CD4-positive, alpha-beta T cell treated with Interferon gamma for 1 hour (primary cell): Measurements from ENCODE around the gene PPM1H.
"Not testable (repeated sequence)": the region's sequence is repeated elsewhere in the genome, so short reads cannot be mapped to it uniquely, and the experiment has no call there.

ENCODE experiments used
- DNase-seq: peaks from one replicate; pipeline ENCODE4 v3.0.0-alpha.2; 2020

The PPM1H gene

DNA sequence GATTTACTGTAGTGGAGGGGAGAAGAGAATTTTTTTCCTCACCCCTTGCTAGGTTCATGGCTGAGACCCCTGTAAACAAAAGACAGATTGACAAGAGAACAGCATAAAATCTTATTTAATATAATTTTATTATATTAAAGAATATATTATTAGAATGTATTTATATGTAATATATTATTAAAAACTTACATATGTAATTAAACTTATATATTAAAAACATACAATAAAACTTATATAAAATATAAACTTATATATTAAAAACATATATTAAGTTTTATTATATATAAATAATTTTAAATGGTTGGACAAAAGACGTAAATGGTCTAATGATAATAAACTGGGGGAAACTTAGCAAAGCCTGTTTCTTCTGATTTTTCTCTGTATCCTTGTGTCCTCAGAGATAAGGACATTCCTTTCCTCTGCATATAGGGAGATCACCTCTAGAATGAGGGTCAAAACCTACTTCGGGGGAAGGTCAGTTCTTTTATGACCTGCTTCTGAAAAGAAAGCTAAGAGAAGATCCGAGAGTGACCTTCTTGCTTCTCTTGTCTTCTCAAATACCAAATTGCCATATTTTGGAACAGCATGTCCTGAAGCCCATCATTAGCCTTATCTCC lies 8.9 kb upstream of the PPM1H start:
- DNase-seq, result no peak

DNA sequence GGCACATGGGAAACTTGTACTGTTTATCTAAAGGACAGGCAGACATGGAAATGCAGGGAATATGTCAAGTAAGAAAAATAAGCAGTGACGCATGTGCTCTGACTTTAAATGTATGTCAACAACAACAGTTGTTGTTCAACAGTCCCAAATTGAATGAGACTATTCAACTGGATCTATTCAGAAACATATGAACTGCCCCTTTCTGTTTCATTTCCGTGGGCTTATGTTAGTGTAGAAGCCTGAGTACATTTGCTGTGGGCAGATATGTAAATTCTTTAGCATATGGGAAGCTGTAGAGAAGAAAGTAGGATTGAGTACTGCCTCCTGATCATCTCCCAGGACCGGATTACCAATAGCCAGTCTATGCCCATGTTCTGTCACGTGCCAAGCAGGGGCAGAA lies 7.4 kb upstream of the PPM1H start:
- DNase-seq, result not testable (repeated sequence)

DNA sequence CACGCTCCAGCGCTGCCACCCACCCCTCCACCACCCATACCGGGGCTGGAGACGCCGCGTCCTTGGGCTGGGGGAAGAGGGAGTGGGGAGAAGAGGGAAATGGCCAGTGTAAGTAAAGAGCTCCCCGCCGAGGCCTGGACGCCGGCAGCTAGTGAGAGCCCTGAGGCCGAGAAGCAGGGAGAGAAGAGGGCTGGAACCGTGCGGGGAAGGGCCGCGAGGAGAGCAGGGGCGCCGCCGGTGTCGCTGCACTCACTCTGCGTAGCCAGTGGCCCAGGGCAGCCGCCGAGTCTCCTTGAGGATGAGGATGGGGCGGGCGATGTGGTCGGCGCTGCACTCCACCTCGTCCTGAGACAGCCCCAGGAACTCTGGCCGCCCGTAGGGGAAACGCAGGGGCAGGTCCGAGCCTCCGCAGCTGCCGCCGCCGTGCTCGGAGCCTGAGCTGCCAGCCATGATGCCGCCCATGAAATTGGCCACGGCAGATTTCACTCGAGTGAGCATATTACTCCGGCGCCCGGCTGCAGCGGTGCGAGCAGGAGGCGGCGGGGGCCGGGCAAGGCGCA lies 631 bp downstream of the PPM1H start:
- peak; percentile 4 for DNase-seq

DNA sequence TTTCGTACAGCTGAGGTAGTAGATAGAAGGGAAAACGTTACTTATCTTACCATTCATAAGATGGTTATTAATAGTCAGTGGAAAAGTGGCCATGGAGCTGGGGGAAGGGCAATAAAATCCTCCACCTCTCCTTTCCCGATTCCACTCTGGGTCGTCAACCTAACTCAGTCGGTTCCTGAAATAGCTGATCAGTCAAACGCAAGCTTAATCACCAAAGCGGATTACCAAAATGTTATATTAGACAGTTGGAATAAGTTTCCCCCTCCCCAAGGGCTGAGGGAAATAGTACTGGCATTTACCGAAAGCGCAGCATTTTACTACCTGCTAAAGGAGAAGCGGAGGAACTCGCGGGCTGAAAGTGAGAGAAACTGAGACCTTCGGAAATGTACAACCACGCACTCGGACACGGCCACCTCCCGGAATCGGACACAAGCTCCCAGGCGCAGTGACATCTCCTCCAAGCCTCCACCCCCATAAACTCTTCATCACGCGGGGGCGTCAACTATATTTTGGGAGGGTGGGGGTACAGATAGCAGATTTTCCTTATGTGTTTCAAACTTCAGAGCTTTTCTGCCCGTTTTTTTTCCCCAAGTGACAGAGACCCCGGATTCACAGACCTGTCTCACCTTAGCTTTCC lies 1.2 kb downstream of the PPM1H start:
- no peak for DNase-seq

DNA sequence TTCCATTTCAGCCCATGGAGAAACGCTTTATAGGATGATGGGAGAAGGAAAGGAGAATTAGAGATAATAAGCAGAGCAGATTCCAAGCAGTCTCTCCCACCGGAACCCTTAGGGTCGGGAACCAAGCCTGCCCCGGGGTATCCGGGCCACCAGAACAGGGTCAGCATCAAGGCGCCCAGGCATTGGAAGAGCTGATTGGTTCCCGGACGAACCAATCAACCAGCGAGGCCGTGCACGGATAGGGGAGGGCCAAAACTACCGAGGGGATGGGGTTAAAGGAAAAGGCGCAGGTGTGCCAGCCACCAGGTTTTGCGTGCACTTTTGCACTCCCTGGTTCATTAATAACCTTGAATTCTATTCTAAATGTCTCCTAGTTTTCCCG lies 1.7 kb downstream of the PPM1H start:
- no peak for DNase-seq

DNA sequence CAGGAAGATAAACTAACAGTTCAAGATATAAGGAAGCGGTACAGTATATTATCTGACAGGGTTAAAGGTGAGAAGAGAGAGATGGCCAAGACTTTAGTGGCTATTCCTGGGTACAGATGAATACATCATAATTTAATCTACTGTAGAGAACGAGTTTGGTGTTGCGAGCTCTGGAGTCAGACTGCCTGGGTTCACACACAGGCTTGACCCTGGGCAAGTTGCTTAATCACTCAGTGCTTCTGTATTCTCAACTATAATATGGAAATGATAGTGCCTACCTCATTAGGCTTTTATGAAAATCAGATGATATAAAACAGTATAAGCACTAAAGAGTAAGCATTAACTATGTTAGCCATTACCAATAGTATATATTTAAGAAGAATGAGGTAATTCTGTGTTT lies 3.5 kb downstream of the PPM1H start:
- no peak for DNase-seq

DNA sequence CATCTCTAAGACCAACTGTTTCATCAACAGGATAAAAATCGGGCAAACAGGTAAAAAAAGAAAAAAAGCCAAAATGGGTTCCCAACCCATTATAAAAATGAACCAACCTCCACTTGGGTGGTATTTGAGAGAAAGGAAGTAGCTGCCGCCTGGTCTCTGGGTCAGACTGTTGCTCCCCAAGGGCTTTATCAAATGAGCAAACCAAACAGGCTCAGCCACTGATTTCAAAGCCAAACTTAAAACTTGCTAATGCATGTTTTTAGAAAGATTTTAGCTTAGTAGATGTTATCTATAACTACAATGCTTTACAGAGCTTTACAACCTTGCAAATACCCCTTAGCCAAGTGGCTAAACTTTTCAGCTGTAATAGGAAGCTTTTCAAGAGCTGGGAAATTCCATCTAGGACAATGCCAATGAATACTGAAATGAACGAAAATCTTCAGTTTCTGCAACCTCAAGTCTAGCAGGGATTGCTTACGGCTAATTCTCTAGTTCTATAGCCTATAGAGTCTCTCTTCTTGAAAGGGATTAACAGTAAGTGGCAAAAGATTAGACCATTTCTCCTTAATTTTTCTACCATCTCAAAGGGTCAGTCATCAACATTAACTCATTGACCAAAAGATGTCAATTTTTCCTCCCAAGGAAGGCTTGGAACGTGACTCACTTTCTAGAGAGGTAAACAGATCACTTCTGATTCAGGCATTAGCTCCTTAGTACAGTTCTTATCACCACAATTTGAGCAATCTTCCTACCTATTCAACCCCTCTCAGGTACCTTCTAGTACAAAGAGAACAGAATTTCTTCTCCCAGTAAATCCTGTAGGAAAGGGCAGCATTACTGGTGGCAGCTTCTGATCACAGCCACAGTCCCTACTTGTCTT lies 4.2 kb downstream of the PPM1H start:
- DNase-seq, result no peak

DNA sequence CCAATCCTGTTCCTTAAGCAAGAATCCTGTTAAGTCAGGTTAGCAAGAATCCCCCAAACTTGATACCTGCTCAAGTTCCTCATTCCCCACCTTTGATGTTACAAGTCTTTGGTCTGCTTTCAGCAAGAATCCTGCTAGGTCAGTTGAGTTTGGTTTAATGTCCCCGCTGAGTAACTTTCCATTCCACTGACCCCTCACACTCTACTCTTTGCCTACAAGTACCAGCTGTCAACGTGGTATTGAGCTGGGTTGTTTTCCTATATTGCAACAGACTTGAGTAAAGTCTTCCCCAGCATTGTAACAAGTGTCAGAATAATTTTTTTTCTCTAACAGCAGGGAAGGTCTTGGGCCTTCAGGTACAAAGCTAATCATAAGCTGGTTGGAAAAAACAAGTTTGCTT lies 6.3 kb downstream of the PPM1H start:
- no peak for DNase-seq

DNA sequence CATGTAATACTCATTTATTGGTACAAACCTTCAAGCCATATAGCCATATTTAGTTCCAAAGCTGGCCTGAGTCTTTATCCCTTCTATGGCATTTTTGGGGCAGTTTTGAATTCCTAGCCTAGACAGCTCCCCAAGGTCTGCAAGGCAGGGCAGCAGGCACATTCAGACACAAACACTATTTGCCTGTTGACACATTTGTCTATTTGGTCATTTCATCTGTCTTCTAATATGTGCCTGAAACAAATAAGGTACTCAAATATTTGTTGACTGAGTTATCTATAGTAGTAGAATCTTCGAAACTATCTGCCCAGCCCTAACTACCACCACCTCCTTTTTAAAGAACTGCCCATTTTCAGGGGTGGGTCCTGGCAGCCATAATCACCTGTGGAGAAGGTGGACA lies 9.3 kb downstream of the PPM1H start:
- no peak for DNase-seq

DNA sequence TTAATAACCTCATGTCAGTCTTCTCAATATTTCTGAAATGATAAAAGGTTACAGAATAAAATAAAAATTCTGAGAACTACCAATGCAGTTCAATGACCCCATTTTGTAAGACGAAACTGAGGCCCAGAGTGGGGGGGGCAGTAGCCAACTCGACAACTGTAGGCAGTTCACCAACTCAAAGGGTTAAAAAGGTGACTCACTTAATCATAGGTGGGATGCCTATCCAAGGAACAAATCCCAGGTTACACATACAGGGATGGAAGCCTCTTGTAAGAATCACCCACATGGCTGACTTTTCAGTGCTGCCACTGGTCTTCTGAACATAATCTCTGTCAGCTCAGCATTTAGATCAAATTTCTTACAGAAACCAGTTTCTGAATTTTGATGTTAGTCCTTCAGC lies 10.9 kb downstream of the PPM1H start:
- DNase-seq, result no peak

DNA sequence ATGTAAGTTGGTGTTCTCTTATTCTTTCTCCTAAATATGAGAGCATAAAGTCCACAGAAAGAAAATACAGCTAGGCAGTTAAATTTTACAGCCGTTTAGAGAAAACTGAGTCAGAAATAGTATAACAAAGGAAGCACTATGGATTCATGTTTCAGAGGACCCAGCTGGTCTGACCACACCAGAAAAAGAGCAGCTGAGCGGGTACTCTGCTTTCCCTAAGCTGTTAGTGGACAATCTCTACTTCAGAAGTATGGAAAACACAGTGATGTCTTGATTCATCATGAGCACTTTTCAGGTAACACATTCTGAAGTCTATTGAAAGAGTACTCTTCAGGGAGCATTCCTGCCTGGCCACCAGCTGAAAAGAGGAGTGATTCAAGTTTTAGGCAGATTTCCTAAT lies 12.4 kb downstream of the PPM1H start:
- DNase-seq, result no peak

DNA sequence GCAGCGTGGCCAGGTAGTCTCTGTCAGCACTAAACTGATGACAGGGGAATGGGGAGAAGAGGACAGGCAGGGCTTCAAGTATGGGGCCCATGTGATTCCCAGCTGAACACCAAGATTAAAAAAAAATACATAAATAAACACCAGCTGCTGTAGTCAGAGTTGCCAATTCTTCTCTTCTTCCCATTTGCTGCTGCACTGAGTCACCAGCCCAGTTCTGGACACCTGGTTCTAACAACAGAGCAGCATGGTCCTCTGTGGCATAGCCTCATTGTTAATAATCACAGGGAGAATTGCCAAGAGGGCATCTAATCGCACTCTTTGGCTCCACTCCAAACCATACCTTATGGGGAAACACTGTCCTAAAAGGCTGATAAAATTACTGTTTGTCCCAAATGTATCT lies 15.1 kb downstream of the PPM1H start:
- no peak for DNase-seq

DNA sequence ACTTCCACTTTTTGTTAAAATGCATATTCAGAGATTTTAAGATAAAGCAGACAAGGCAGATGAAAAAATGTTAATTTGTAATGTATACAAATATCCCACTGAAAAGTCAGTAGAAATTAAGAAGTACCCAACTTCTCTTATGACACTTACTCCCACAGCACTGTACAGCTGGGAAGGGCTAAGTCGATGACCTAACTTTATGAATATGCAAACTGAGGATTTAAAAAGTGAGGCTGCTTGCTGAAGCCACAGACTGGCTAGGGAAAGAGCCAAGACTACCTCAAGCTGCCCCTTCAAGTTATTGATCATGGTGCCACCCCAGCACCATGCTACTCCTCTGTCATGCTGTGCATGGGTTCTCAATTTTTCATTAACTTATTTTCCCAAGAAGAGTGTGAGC lies 17.0 kb downstream of the PPM1H start:
- DNase-seq, result no peak

DNA sequence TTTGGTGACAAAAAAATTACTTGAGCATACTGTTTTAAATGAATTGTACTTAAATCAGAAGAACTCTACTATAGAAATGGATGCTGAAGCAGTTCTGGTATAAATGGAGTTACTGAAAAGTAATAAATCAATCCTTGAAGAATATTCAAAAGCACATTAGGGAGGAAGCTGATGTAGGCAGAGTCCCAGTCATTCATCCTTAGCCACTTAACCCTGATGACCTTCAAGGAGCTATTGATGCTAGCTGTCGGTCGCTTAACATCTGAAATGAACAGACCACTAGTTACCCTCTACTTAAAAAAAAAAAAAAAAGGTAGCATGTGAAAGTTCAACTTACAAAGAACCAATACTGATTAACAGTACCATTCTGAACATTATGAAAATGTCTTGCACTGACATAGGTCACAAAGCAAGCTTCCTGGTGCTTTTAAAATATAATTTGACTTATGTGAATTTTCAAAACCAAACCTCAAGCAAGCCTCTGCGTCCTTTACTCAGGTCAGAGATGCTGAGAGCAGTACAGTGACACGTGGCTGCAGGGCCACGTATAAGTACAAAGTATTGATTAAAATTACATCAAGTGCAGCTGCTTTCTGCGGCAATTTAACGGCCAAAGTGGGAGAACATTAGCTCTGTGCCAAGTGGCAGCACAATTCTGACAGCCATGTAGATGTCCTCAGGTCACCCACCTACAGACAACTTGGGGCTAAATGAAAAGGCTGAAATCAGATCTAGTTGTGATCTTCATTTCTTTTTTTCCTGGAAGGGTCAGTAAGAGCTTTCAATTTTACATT lies 18.1 kb downstream of the PPM1H start:
- DNase-seq, result no peak

DNA sequence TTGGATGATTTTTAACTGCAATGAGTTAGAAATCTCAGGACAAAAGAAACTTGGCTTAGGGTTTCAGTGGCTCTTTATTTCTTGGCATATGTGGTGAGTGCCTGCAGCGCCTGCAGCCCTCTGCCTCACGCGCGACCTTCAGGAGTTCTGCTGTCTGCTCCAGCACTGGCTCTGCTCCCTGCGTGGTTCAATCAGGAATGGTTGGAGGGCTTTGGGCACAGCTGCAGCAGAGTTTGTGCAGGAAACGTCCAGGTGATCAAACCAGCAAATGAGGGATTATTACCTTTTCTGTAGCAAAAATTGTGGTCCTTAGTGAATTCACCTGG lies 19.8 kb downstream of the PPM1H start:
- no peak for DNase-seq

DNA sequence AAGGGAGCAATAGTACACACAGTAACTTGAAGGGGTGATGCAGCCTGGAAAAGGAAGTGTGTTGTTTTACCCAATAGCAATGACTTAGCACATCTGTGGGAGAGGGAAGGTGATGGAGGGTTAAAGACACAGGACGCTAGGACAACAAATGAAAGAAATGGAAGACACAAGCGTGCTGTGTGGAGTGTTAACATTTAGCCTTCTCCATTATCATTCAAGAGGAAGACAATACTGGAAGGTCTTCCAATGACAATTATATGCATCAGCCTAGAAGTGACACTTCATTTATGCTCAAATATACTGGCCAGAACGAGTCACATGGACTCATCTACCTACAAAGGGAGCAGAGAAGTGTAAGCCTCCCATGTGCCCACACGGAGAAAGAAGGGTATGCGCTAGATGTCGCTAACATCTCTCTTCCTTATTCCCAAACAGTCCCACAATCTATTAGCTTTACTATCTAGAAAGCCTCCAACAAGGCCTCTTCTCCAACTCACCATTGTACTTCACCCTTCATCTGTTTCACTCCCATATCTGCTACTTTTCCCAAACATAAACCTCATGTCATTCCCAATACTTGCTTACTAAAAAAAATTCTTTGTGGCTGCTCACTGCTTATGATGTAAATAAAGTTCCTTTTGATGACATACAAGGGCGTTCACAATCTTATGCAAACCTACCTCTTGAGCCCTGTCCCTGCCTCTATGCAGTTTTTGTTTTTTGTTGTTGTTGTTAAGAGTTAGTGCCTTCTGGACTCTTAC lies 20.3 kb downstream of the PPM1H start:
- DNase-seq, result no peak

DNA sequence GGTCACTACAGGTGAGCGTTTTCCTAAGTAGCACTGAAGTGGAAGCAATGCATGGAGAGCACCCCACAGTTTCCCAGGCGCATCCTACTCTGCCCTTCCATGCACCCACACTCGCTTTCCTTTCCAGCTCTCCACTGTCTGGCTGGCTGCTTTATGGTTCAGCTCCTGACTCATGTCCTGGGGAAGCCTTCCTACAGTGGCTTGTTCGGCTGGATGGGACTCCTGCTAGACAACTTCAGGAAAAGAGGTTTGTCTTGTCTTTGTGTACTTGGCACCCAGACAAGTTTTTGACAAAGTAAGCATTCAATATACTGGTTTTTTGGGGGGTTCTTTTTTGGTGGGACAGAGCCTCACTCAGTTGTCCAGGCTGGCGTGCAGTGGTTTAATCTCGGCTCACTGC lies 21.6 kb downstream of the PPM1H start:
- no peak for DNase-seq

DNA sequence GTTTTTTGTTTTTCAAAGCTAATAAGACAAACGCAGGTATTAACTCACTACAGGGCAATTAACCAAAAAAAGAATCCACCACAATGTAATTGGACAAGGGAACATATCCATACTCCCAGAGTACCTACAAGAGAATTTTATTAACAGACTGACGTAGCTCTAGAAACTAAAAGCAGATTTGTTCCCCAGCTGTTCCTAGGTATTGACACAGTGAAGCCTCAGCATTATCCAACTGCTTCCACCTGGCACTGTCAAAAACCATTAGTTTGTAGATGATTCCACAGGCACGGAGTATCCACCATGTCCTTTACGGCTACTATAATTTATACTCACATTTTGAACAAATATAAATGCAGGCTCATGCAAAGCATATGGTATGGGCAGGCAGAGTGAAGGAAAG lies 22.3 kb downstream of the PPM1H start:
- DNase-seq, result no peak

DNA sequence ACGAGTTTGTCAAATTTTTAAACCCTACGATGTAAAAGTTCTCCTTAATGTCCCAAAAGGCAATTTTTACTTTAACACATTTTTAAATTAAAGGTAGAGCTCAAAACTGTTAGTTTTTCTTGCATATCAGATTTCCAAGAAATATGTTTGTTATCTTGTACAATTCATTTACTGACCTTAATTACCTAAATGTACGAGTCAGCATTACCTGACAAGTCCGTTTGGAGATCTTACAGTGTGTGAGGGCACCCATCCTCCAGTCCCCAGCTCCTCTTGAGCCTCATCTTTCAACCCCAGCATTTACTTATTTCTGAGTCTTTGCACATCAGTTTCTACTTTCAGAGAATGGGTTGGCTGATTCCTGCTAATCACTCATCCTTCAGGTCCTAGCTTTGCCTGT lies 23.7 kb downstream of the PPM1H start:
- no peak for DNase-seq

DNA sequence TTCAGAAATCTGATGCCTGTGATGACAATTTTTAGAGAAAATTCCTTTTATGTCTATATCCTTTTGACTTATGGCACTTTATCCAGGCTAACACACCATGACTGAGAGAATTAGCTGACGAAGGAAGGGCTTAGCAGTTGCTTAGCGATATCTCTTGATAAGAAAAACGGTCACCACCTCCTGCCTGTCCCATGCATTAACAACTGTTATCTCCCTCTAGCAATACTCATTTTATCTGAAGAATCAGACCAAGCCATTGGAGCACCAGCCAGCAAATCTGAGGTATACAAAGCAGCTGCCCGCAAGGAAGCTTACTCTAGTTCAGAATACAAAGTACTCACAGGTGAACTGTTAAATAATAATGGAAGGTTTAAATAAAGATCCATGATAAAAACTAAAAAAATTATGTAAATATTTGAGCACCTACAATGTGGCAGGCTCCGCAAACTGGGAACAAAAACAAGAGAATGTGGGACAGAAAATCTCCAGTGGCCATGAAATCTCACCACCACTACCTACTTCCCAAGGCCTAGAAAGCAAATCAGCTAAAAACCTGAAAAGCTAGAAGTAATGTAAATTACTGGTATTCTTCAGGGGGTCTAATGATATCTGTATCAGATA lies 24.3 kb downstream of the PPM1H start:
- DNase-seq, result no peak

DNA sequence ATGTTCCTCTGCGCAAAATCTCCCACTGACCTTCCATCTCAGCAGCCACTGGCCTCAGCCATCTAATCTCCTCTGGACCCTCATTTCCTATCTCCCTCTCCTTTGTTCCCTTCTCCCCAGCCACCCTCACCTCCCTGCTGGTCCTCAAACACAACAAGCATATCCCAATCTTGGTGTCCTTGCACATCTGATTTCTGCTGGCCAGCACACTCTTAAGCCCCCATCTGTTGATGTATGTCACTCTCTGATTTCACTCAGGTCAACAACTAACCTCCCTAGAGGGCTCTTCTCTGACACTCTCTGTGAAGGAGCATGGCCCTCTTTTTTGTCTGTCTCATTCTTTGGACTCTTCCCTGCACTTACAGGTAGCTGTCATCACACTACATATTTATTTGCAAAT lies 25.6 kb downstream of the PPM1H start:
- no peak for DNase-seq

DNA sequence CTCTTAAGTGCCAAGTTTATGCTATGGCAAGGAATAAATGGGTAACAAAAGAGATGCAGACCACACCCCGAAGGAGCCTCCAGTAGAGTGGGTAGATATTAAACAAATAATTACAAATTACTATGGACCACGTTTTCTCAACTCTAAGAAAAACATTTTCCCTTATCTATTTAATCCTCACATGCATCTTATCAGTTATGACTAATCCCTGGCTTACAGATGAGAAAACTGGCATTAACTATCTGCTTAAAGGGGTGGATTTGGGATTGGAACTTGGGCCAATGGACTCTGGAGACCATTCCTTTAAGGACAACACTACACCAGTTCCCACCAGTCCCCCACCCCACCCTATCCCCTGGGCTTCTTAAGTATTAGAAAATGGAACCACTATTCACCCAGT lies 26.3 kb downstream of the PPM1H start:
- DNase-seq, result no peak
